Adrenal gland (tissue), 5 donors: ENCODE measurements around the gene OSGIN1.

Source experiments
- CTCF ChIP-seq, 6 experiments: fragments of 450-650 bp in 4 of 6; fragments of 200-600 bp in 2 of 6; sonication (generic) in 1 of 6; IDR thresholded peaks; 1 replicate in 5 of 6; 2 replicates in 1 of 6; pipeline versions ENCODE4 v1.5.1 to v1.8.0; 2016 to 2021; ENCODE audit warnings: antibody characterized with exemption in 6 of 6, mild to moderate bottlenecking in 2 of 6, moderate library complexity in 1 of 6
- POLR2A ChIP-seq, 2 donors: fragments of 450-650 bp; IDR thresholded peaks; one replicate each; pipeline ENCODE4 v1.6.1; 2017; ENCODE audit warnings: antibody characterized with exemption in 2 of 2, mild to moderate bottlenecking in 2 of 2, moderate library complexity in 1 of 2
- donor health status: DM: no; HTN: no; CAD: no.

DNA sequence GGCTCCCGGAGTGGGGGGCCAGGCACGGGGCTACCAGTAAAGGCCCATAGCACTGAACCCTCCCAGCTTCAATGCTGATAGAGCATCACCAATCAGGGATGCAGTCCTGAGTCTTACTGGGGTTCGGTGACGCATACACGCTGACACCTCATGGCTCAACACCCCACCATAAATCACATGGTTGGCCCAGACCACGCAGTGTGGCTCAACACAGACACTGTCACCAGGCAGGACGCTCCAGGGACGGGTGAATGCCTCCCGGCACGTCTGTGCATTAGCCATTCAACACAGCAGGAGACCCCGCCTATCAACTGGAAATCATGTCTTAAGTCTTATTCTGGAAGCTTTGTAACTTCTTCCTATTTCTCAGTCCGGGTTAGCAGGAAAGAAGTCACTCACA lies 50.0 kb downstream of the OSGIN1 start:
- TF ChIP-seq CTCF (IDR thresholded peaks at IDR 0.05) (no peak), POLR2A (IDR thresholded peaks at IDR 0.05) (no peak)
